Fibroblast of lung (primary cell): ENCODE data around the gene HSPA9.

Experiments
- CTCF ChIP-seq, 2 donors: IDR thresholded peaks in 1 of 2; conservative IDR thresholded peaks in 1 of 2; 1 replicate in 1 of 2; 2 replicates in 1 of 2; pipeline ENCODE4 v1.5.1; 2011 to 2012; ENCODE audit warnings: low read length in 2 of 2, control low read depth in 1 of 2, inconsistent platforms in 1 of 2, low read depth in 1 of 2, mild to moderate bottlenecking in 1 of 2
- EZH2 ChIP-seq: IDR thresholded peaks from 2 replicates; pipeline ENCODE4 v1.5.1; 2012; ENCODE audit warnings: low read length, control low read depth, mild to moderate bottlenecking; ENCODE audit errors: missing control alignments

GRCh38 chr5:138595180-138595795 lies 20.1 kb upstream of the HSPA9 start:
- TF ChIP-seq EZH2 (no peak), CTCF (conservative IDR thresholded peaks at IDR 0.05 in 1 of 2, IDR thresholded peaks at IDR 0.05 in 1 of 2; ENCODE audit: low read depth in 1 of 2, low read length in 2 of 2) (no peak)
